ENCODE measurements around the gene IPCEF1. TPM values are rescaled to one million over a fixed set of nuclear protein-coding genes. Genes with fewer than 3 reads are reported as not detected.

The IPCEF1 gene
- total RNA-seq, 3 donors from 2014 or later: 1.8 to 3.4 (median 2.3) TPM

GRCh38 chr6:154230910-154231595 lies 125.5 kb downstream of the IPCEF1 start:
- Histone ChIP-seq H3K4me1 (ENCODE audit: low read depth) (no peaks in the 10 kb centered on the region), H3K9me3 (no peaks in the 10 kb centered on the region), H3K4me3 (no peak overlapping the region), H3K36me3 (ENCODE audit: low read depth) (no peaks in the 10 kb centered on the region)
- DNase-seq: no peak
- intact Hi-C loops (cut with DNase I, micrococcal nuclease): no loop called here
- ATAC-seq: no peak
- TF ChIP-seq CTCF (IDR thresholded peaks at IDR 0.05): no peak

- DNase-seq (no peak), ATAC-seq (no peak)
- H3K9me3 ChIP-seq: no peaks in the 10 kb centered on the region
- no peaks in the 10 kb centered on the region for H3K4me1 ChIP-seq (ENCODE audit: low read depth)
- no peak for TF ChIP-seq CTCF (IDR thresholded peaks at IDR 0.05)
- intact Hi-C loops (cut with DNase I, micrococcal nuclease): no loop called here
- H3K4me3 ChIP-seq: no peak overlapping the region
- no peaks in the 10 kb centered on the region for H3K36me3 ChIP-seq (ENCODE audit: low read depth)
These were observed 126.2 kb downstream of the IPCEF1 start for GRCh38 chr6:154230393-154230792.

GRCh38 chr6:154229786-154230185 lies 126.8 kb downstream of the IPCEF1 start:
- Histone ChIP-seq H3K9me3 (no peaks in the 10 kb centered on the region), H3K4me3 (no peak overlapping the region), H3K4me1 (ENCODE audit: low read depth) (no peaks in the 10 kb centered on the region), H3K36me3 (ENCODE audit: low read depth) (no peaks in the 10 kb centered on the region)
- TF ChIP-seq CTCF (IDR thresholded peaks at IDR 0.05): no peak
- intact Hi-C loops (cut with DNase I, micrococcal nuclease): no loop called here
- DNase-seq (no peak), ATAC-seq (peak; percentile 43)

- TF ChIP-seq CTCF (IDR thresholded peaks at IDR 0.05): no peak
- Histone ChIP-seq H3K4me3 (no peak overlapping the region), H3K9me3 (no peaks in the 10 kb centered on the region), H3K4me1 (ENCODE audit: low read depth) (no peaks in the 10 kb centered on the region), H3K36me3 (ENCODE audit: low read depth) (no peaks in the 10 kb centered on the region)
- intact Hi-C loops (cut with DNase I, micrococcal nuclease): no loop called here
- ATAC-seq (no peak), DNase-seq (no peak)
These were observed 128.1 kb downstream of the IPCEF1 start for GRCh38 chr6:154228521-154228905.

- no peak overlapping the region for H3K4me3 ChIP-seq
- ATAC-seq (no peak), DNase-seq (no peak)
- no peaks in the 10 kb centered on the region for H3K4me1 ChIP-seq (ENCODE audit: low read depth)
- TF ChIP-seq CTCF (IDR thresholded peaks at IDR 0.05): no peak
- intact Hi-C loops (cut with DNase I, micrococcal nuclease): no loop called here
- no peaks in the 10 kb centered on the region for H3K36me3 ChIP-seq (ENCODE audit: low read depth)
- H3K9me3 ChIP-seq: no peaks in the 10 kb centered on the region
These were observed 128.6 kb downstream of the IPCEF1 start for GRCh38 chr6:154227862-154228520.
